SKM-1 treated with dmso at 0.1 percent for 144 hours (cell line): ENCODE results near the gene ACTRT3.
"Not testable (repeated sequence)": the region's sequence is repeated elsewhere in the genome, so short reads cannot be mapped to it uniquely, and the experiment has no call there.

Source experiments
- DNase-seq: peaks from one replicate; lab custom pipeline; 2025; ENCODE audit not compliant: unreplicated experiment; lab: John Stamatoyannopoulos, UW

ACTRT3 gene

DNA sequence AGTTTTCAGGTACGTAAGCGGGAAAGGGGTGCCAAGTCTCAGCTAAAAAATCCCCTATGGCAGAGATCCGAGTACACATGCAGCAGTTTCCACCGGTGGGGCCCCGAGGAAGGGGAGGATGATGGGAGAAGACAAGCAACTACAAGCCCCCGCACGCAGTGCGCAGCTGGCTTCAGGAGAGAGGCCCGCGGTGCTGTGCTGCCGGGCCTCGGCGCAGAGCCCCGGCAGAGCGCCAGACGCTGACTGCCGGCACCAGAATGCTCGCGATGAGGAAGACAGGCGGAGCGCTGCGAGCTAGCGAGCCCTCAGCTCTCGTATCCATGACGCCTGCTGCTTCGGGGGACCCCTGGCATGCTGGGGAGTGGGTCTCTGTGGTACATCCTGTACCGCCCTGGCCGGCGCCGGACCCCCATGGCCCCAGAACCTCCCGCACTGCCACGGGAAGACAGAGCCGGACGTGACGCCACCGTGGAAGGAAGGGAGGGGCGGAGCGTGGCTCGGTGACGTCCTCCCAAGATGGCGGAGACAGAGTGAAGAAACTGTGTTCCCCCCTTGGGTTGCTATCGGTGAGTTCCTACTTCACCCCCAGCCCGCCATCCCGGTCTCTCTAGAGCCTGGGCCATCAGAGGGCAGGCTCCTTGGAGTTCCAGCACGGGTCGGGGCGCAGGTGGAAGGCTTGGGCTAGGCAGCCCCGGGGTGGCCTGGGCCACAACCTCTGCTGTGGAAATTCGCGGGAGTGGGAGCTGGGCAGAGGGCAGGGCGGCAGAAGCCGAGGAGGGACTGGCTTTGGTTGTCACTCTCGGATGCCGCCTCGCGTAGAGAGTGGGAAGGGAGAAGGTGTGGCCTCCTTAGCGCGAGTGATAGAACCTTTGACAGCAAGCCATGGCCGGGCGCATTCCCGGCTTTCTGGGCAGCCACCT, 3.8 kb upstream of the ACTRT3 start, which contains the start of gene MYNN:
TSS of gene MYNN (plus strand) at position 500 of the 920 bp plus-strand sequence. CDS start 900 bp downstream, outside the sequence.
- DNase-seq = peak; percentile 91

DNA sequence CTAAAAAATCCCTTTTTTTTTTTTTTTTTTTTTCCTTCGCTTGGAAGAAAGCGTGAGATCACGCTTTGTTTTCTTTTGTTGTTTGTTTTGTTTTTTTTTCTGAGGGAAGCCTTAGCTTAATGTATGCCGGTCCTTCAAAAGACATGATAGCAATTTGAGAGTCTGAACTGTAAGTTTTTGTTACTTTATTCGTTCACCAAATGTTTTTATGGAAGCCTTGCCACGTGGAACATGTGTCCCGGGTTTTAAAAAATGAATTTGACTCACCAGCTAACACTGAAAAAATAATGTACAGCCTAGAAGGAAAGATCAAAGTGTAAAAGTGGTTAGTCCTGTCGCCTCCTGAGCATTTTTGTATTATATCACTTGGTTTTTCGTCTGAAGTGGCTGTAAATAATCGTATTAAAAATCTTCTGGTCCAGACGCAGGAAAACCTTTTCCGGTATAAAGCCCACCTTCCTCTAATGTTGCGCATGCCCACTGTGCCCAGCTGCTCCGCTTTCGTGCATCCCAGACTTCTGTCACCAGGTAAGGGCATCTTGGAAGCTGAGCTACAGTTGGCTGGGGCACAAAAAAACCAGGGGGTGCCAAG, 3.0 kb upstream of the ACTRT3 start:
- DNase-seq = peak; percentile 67

DNA sequence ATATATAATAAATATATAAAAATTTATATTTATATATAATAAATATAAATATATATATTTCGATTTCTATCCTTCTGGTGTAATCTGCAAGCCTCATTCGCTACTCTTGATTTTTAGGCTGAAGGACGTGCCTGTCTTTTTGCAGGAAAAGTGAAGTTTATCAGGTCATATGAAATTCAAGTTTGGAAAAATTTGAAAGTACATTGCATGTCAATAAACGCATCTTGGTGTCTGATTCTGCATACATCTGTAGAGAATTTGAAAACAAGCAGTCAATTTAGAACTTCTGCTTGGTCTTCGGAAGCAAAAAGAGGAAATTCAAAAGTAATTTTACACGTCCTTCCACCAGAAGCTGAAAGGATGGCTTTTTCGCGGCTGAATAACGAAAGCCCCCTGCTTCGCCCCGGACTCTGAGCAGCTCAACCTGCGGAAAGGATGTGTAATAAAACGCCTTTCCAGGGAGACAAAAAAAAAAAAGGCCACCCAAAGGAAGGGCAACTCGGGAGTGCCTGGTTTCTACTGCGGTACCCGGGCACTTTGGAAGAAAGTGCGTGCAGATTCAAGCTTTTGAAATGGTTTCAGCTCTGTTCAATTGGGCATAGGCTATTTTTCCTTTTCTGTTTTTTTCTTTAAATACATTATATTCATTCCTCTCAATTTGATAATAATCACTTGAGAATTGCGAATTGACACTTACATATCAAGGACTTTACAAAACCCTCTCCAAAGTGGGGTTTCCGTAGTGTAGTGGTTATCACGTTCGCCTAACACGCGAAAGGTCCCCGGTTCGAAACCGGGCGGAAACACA, 2.3 kb upstream of the ACTRT3 start:
- DNase-seq = peak; percentile 90

DNA sequence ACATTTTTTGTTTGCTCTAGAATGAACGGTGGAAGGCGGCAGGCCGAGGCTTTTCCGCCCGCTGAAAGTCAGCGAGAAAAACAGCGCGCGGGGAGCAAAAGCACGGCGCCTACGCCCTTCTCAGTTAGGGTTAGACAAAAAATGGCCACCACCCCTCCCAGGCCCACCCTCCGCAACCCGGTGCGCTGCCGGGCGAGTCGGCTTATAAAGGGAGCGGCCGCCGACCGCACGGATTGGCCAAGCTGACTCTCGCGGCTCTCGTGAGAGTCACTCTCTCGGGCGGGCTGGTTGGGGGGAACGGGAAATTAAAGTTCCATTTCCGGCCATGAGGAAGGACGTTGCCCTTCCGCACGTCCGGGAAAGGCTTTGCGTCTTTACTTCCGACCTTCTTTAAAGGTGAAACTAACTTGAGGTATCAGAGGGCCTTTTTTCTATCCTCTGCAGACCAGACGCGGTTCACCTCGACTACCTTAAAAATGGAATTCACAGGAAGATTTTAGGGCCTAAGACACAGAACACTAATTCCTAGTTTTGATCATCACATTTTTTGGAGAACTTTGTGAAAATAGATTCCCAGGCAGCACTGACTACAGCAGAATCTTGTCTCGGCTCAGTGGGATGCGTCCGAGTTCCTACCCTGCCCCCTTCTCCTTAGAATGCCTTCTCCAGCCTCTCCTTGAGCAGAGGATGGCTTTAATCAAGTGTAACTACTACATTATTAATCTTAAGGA, 4.3 kb downstream of the ACTRT3 start, which contains the start of gene TERC:
TSS of gene TERC (minus strand) at position 179 of the 731 bp plus-strand sequence.
- peak; percentile 35 for DNase-seq

DNA sequence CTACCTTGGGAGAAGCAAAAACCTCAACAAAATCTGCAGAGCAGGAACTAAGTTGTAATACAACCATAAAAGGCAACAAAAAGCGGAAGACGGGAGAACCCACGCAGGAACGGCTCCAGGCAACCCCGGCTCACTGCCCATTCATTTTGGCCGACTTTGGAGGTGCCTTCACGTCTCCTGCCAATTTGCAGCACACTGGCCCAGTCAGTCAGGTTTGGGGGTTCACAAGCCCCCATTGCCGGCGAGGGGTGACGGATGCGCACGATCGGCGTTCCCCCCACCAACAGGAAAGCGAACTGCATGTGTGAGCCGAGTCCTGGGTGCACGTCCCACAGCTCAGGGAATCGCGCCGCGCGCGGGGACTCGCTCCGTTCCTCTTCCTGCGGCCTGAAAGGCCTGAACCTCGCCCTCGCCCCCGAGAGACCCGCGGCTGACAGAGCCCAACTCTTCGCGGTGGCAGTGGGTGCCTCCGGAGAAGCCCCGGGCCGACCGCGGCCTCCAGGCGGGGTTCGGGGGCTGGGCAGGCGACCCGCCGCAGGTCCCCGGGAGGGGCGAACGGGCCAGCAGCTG, 5.0 kb downstream of the ACTRT3 start:
- DNase-seq = peak; percentile 76

DNA sequence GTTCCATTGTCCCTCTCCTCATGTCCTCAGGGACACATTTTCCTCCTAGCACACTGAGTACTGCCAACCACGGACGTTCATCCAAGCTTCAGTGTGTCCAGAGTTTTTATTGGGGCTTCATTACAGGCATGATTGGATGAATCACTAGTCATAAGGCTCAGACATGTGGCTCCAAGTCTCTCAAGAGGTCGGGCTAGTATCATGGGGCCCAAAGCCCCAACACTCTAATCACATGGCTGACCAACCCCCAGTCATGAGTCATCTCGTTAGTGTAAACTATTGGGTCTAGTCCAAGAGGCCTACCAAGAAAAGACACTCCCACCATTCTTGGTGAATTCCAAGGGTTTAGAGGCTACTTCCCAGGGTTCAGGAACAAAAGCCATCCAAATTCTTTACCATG, 8.9 kb downstream of the ACTRT3 start:
- no peak for DNase-seq

DNA sequence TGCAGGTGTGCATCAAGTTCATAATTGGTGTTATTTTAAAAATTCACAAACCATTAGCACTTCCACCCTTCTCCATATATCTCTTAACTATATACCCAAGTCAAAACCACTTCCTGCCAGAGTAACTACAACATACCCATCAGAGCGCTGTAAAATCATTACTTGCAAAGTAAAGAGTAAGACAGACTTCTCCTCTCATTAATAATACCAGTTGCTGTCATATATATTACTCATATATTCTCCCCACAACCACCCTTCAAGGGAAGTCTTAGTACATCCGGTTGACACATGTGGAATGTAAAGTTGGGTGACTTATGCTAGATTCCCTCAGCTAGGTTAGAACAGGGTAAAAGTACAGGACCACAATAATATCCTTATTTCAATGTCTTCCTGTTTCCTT, 10.1 kb downstream of the ACTRT3 start:
- DNase-seq = no peak

DNA sequence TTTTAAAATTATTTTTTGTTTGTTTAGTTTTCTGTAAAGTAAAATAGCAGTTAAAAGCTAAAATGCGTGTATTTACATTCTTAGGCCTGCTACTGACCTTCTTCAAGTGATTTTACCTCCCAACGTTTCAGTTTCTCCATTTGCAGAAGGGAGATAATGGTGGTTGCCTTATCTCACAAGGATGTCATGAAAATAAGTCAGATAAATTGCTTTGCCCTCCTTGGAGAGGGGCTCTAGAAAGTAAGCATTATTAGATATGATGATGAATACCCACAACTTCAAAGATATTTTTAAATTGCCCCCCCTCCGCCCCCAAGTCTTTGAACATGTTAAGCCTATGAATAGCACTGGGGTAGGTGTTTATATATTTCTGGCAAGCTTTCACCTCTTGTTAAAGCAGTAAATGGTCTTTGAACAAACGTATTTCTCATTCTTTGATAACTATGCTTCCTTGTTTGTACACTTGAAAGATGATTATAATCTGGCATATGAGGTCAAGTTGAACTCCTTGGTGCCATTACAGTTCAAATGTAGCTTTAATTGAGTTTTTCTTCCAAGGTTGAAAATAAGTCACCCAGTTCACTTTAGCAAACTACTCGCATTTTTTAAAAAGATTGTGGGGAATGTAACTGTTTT, 10.9 kb downstream of the ACTRT3 start:
- no peak for DNase-seq

DNA sequence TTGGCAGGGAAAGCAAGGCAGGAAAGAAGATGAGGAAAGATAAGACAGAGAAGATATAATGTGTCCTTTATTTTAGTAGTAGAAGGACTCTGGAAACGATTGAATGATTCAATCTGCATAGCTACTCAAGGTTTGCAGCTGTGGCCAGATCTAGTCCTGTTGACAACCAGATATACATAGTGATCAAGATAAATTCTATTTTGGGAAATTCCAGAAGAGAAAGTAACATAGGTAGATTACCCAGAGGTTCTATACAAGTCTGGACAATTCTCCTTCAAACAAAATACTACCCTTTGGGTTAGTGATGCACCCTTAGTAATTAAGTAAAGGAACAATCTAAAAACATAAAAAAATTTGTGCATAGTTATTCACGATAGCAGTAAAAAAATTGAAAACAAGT, 13.9 kb downstream of the ACTRT3 start:
- DNase-seq = no peak

DNA sequence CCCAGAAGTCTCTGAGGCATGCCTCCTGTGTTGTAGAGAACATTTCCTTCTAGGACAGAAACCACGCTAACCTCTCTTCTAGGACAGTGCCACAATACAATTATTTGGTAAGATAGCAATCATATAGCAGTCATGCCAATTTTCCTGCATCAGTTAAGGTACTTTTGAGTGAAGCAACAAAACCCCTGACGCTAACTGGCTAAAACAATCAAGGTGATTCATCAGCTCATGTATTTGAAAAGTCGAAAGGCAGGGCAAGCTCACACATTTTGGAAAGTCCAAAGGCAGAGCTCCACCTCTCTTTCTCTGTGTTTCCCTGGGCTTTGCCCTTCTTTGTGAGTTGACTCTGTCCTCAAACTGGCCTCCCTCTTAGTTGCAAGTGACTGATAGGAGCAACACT, 14.7 kb downstream of the ACTRT3 start:
- DNase-seq = no peak

DNA sequence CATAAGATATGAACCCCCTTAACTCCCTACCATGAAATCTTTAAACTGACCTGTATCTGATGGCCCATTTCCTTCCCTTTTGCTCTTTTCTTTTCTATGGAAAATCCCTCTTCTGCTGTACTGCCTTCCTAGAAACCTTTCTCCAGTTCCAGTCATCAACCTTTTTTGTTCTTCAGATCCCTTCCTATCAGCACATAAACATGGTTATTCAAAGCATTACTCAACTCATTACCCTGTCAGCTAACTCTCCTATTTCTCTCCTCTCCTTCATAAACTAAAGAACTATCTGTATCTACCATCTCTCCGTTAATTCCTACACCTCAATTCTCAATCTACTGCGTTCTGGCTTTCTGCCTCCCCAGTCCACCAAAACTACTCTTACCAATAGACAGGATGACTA, 17.5 kb downstream of the ACTRT3 start:
- no peak for DNase-seq

DNA sequence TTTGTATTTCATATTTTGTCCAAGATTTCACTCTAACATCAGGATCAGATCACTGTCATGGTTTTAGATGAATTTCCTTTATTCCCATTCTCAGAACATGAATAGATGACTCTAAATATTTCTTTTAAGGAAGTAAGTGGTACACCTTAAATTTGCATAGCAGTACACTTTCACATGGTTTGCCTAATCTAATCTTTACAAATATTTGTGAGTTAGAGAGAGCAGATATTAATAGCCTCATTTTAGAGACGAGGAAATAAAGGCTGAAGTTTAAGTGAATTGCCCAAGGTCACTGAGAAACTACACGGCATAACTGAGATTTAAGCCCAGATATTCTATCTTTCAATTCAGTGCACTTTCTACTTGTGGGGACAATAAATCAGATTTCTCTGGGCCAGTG, 18.7 kb downstream of the ACTRT3 start:
- no peak for DNase-seq

DNA sequence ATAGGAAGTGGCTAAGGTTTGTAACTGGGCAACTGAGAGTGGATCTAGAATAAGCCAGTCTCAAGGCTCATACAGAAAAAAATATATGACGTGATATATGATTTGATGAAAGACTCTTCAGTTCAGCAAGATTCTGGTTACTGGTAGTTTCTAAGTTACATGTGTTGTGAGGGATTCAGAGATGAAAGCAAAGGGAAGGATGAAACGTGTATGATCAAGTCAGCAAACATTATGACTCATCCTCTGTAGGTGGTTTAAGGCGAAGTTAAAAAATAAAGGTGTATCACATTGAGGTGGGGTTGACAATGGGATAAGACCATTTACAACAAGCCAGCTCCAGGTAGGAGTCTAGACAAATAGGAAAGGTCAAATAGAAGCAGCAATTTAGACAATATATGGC, 20.7 kb downstream of the ACTRT3 start:
- DNase-seq = no peak

DNA sequence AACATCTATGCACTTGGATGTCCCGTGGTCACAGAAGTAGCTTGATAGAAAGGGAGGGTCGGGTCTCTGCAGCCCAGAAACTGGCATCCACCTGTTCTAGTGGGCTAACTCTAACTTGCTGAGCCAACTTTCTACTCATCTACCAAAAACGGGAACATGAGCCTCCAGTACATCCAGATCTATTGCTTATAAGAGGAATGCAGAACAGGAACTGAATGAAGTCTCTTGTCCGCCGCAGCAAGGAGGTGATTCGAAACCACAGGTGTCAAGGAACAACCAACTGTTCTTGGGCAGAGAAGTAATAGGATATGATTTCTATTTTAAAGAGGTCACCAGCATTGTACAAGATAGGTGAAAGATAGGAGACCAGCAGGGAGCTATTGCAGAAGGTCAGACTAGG, 22.4 kb downstream of the ACTRT3 start:
- DNase-seq = peak; percentile 45

DNA sequence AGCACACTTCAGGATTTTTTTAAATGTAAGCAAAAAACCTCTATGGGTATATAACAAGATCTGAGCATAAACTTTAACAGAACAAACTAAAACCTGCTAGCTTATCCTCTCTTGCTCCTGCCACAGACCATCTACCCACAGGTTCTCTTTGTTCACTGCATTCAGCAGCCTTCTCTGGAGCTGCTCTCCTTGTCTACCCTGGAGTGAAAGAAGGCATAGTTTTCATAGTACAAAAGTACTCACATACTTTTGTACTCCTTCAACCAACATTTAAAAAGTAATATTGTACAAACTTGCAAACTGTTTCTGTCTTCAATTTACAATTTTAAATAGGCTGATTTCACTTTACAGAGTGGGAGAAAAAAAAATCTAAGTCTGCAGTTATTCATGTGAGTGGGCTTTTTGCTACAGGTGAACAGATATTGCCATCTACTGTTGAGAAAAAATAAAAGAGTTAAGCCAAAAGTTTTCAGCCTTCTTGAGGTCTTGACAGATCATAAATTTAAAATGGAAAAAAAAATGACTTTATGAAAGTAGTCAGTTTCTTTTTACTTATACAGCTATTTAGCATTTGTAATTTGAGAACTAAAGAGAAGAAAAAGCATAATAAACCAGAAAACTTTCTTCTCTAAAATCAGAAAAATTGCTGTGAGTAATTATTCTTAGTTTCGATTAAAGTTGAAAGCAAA, 24.9 kb downstream of the ACTRT3 start:
- DNase-seq = no peak

DNA sequence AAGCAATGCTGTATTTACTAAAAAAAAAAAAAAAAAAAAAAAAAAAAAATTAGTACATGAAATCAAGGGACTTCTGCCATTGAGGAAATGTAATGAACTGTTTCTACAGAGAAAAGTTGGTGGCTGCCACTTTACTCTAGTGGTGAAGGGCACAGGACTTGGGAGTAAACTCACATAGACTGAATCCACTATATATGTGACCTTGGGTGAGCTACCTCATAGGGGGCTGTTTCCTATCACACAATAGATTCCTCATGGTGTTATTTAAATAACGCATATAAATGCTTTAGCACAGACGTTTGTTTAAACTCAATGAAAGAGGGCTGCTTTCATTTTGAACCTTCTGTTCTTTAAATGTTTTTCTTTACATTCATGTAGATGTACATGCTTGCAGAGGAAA, 30.3 kb downstream of the ACTRT3 start:
- no peak for DNase-seq

DNA sequence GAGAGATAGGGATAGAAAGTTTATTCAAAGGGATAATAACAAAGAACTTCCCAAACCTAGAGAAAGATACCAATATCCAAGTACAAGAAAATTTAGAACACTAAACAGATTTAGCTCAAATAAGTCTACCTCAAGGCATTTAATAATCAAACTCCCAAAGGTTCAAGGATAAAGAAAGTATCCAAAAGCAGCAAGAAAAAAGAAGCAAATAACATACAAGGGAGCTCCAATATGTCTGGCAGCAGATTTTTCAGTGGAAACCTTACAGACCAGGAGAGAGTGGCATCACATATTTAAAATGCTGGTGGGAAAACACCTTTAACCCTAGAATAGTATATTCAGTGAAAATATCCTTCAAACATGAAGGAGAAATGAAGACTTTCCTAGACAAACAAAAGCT, 37.5 kb downstream of the ACTRT3 start:
- DNase-seq = not testable (repeated sequence)

DNA sequence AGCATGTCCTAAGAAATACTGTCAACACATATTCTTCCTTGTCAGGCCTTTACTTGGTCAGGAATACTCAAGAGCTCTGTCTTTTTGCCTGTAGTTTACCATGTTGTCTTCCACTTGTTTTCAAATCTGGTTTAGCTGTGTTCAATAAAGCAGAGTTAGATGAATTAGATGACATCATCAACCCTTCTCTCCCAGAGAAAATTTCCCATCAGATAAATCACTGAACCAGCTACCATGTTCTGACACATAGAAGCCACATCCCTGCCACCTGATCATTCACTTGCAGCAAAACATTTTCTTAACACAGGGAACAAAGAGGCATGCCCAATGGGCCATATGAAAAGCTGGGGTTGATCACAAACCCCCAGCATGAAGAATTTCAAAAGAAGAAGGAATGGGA, 46.6 kb downstream of the ACTRT3 start:
- DNase-seq = no peak

DNA sequence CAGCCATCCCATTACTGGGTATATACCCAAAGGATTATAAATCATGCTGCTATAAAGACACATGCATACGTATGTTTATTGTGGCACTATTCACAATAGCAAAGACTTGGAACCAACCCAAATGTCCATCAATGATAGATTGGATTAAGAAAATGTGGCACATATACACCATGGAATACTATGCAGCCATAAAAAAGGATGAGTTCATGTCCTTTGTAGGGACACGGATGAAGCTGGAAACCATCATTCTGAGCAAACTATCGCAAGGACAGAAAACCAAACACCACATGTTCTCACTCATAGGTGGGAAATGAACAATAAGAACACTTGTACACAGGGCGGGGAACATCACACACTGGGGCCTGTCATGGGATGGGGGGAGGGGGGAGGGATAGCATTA, 50.9 kb downstream of the ACTRT3 start:
- DNase-seq = not testable (repeated sequence)
